ENCODE measurements around the gene ADRB1. TPM values are rescaled to one million over a fixed set of nuclear protein-coding genes. Genes with fewer than 3 reads are reported as not detected.

The ADRB1 gene
- total and polyA plus RNA-seq, 2 of the 4 experiments (the other 2 are of a cell fraction), result not detected

DNA sequence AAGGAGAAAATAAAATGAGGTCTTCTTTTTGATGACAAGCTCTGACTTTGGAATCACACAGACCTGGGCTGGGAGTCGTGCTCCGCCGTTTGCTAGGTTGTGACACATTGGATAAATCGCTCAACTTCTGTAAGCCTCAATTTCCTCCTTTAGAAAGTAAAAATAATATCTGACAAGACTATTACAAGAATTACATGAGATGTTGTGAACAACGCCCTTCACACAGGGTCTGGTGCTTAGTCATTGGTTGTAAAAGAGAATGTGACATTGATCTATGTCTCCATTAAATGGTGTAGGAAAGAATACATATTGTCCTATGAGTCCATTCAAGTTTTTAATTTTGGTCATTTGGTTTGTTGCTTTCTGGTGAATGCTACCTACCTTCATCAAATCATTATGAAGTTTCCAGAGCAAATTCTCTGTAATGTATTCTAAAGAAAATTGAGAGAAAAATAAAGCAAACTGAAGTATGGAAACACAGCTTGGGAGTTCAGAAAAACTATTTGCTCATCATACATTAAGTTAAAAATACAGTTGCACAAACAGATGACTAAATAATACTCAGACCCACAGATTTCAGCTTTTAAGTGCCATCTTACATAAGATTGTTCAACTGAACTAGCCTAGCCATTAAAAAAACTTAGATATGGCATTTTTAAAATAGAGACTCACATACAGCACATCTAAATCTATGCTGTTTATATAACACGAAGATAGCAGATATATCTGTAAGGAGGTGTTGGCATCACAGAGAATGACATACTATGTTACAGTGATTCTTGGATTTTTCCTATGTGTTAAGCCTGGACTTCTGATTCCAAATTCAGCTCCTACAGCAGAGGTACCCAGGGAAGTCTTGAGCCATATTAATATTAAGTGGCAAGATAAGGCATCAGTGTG, 12.3 kb upstream of the ADRB1 start:
- intact Hi-C loops (cut with micrococcal nuclease) (no loop called here), dilution Hi-C loops (cut with HindIII; ENCODE audit: low sequenced_read_pairs, unreplicated experiment) (no loop called here), in situ Hi-C loops (cut with MboI; ENCODE audit: low sequenced_read_pairs) (no loop called here)
- Histone ChIP-seq H4K20me1 (ENCODE audit: insufficient read depth, low read length) (no peaks in the 10 kb centered on the region), H3K23ac (ENCODE audit: low read depth, low read length) (no peak overlapping the region), H2AFZ (replicated peaks; ENCODE audit: low read length, poor library complexity) (no peak overlapping the region), H3K4me1 (ENCODE audit: control insufficient read depth, insufficient read depth, low read length) (no peaks in the 10 kb centered on the region), H2BK5ac (ENCODE audit: low read depth, low read length, poor library complexity, severe bottlenecking) (no peak overlapping the region), H2AK5ac (ENCODE audit: low read depth, low read length) (no peak overlapping the region), H3K14ac (replicated peaks; ENCODE audit: low read depth, low read length) (no peak overlapping the region), H4K91ac (ENCODE audit: insufficient read depth, low read depth, low read length) (no peak overlapping the region), H3K4me2 (ENCODE audit: low read depth, low read length) (no peak overlapping the region), H2BK15ac (ENCODE audit: low read depth, low read length) (no peak overlapping the region), H2BK120ac (ENCODE audit: low read depth, low read length) (no peak overlapping the region), H2AK9ac (replicated peaks; ENCODE audit: low read depth, low read length, poor library complexity) (no peak overlapping the region), H2BK20ac (ENCODE audit: low read depth, low read length) (no peak overlapping the region), H3K9me3 (ENCODE audit: control insufficient read depth, insufficient read depth, low read length) (no peaks in the 10 kb centered on the region), H3K27ac (ENCODE audit: insufficient read depth, low read length) (no peak overlapping the region), H3K27me3 (ENCODE audit: control insufficient read depth, insufficient read depth, low read length) (peaks cover 12% of the 10 kb centered on the region), H3K79me1 (ENCODE audit: low read depth in 1 of 2, low read length in 2 of 2) (no peaks in the 10 kb centered on the region), H3K36me3 (ENCODE audit: control insufficient read depth, insufficient read depth, low read length) (no peaks in the 10 kb centered on the region), H3K4ac (ENCODE audit: low read depth, low read length) (no peak overlapping the region), H3K56ac (ENCODE audit: extremely low read depth, insufficient read depth, low read length) (no peak overlapping the region), H4K8ac (ENCODE audit: low read depth in 2 of 2, low read length in 2 of 2) (no peak overlapping the region), H3K18ac (ENCODE audit: low read depth, low read length) (no peak overlapping the region), H3K9me1 (ENCODE audit: insufficient read depth, low read length) (no peaks in the 10 kb centered on the region), H3K9ac (ENCODE audit: low read depth, low read length) (no peak overlapping the region), H4K5ac (ENCODE audit: low read depth, low read length) (no peak overlapping the region), H3K4me3 (ENCODE audit: insufficient read depth, low read depth, low read length) (no peak overlapping the region)
- no CpG with 5 or more reads among the region's 6 CpGs for WGBS, 2 experiments (ENCODE audit: extremely low coverage in 2 of 2, insufficient read length in 1 of 2)
- CTCF ChIA-PET, result interaction anchor here (1.1 to 1.2 kb wide), 3 partner anchors 11 to 224 kb away, joined by 3 to 4 read pairs (median 3); no protein-coding TSS in a partner anchor
- DNase-seq (no peak), ATAC-seq (ENCODE audit: low read depth) (no peak)
- no TSS peak for BruUV-seq (replicated peaks)
- POLR2A ChIA-PET (ENCODE audit: unreplicated experiment), result no interaction called here
- TF ChIP-seq SMC3 (IDR thresholded peaks at IDR 0.05; ENCODE audit: low read depth, low read length) (no peak), BHLHE40 (IDR thresholded peaks at IDR 0.05; ENCODE audit: low read depth, low read length) (no peak), ELK1 (IDR thresholded peaks at IDR 0.05; ENCODE audit: borderline replicate concordance, low read depth, low read length) (no peak), CTCF (conservative IDR thresholded peaks at IDR 0.05; ENCODE audit: low read depth, low read length) (no peak), RCOR1 (IDR thresholded peaks at IDR 0.05; ENCODE audit: insufficient replicate concordance, low read length) (no peak), MAZ (IDR thresholded peaks at IDR 0.05; ENCODE audit: borderline replicate concordance, low read depth, low read length) (no peak), NFE2L2 (IDR thresholded peaks at IDR 0.05; ENCODE audit: low read depth, low read length) (no peak), MAFK (IDR thresholded peaks at IDR 0.05; ENCODE audit: low read depth, low read length) (no peak), USF2 (IDR thresholded peaks at IDR 0.05; ENCODE audit: low read depth, low read length) (no peak), POLR2A (IDR thresholded peaks at IDR 0.05; ENCODE audit: low read depth, low read length) (no peak), CHD1 (IDR thresholded peaks at IDR 0.05; ENCODE audit: low read depth, low read length) (no peak), RAD21 (IDR thresholded peaks at IDR 0.05; ENCODE audit: low read length) (no peak), RFX5 (IDR thresholded peaks at IDR 0.05; ENCODE audit: low read depth, low read length) (no peak), CEBPB (IDR thresholded peaks at IDR 0.05; ENCODE audit: low read depth, low read length) (no peak), MXI1 (IDR thresholded peaks at IDR 0.05; ENCODE audit: borderline replicate concordance, low read depth, low read length) (no peak)
